HepG2 (cell line): Measurements from ENCODE around the gene RBSN. TPM values are rescaled to one million over a fixed set of nuclear protein-coding genes. Genes with fewer than 3 reads are reported as not detected.

Source experiments
- ASH2L ChIP-seq: fragments of 300-600, 200-600 bp; sonication (generic); IDR thresholded peaks from 2 replicates; pipeline ENCODE4 v1.7.0; 2017; ENCODE audit warnings: low read depth, mild to moderate bottlenecking, moderate library complexity, mixed read lengths, low read length; ENCODE audit not compliant: insufficient read length
- KAT2B ChIP-seq: fragments of 150-350 bp; IDR thresholded peaks from 2 replicates; pipeline ENCODE4 v1.6.1; 2014; ENCODE audit warnings: low read depth, low read length, borderline replicate concordance
- MXD3 ChIP-seq: IDR thresholded peaks from 2 replicates; pipeline ENCODE4 v1.6.1; 2016; ENCODE audit warnings: mild to moderate bottlenecking, missing biosample characterization, missing genetic modification reagents
- MXI1 ChIP-seq: IDR thresholded peaks from 3 replicates; pipeline ENCODE4 v1.6.1; 2012; ENCODE audit warnings: low read depth, low read length, inconsistent platforms, borderline replicate concordance
- PHF5A ChIP-seq: IDR thresholded peaks from one replicate; pipeline ENCODE4 v1.6.1; 2018; ENCODE audit warnings: low read depth, missing genetic modification reagents; ENCODE audit not compliant: unreplicated experiment
- SCMH1 ChIP-seq: sonication (generic); formaldehyde crosslinking; IDR thresholded peaks from 2 replicates; pipeline ENCODE4 v1.9.0; 2021; ENCODE audit warnings: missing genetic modification reagents, mild to moderate bottlenecking, borderline replicate concordance
- STAT6 ChIP-seq: sonication (generic); formaldehyde crosslinking; IDR thresholded peaks from 2 replicates; pipeline ENCODE4 v1.4.0; 2020; ENCODE audit warnings: missing genetic modification reagents, mild to moderate bottlenecking, borderline replicate concordance
- TP53 ChIP-seq: sonication (generic); formaldehyde crosslinking; conservative IDR thresholded peaks from 2 replicates; pipeline ENCODE4 v1.4.0; 2020; ENCODE audit warnings: missing genetic modification reagents
- ZBTB7A ChIP-seq: sonication (generic); formaldehyde crosslinking; IDR thresholded peaks from 2 replicates; pipeline ENCODE4 v1.8.0; 2022; ENCODE audit warnings: mild to moderate bottlenecking, missing genetic modification reagents
- ZNF263 ChIP-seq: sonication (generic); formaldehyde crosslinking; IDR thresholded peaks from 2 replicates; pipeline ENCODE4 v1.4.0; 2020; ENCODE audit warnings: missing genetic modification reagents
- ZNF317 ChIP-seq: sonication (generic); formaldehyde crosslinking; IDR thresholded peaks from 2 replicates; pipeline ENCODE4 v1.5.0; 2020; ENCODE audit warnings: mild to moderate bottlenecking, missing genetic modification reagents
- ZNF432 ChIP-seq: sonication (generic); formaldehyde crosslinking; IDR thresholded peaks from 2 replicates; pipeline ENCODE4 v1.5.0; 2020; ENCODE audit warnings: missing genetic modification reagents, mild to moderate bottlenecking, borderline replicate concordance
- ZNF530 ChIP-seq: sonication (generic); formaldehyde crosslinking; IDR thresholded peaks from 2 replicates; pipeline ENCODE4 v1.5.0; 2020; ENCODE audit warnings: low read depth, mild to moderate bottlenecking, missing genetic modification reagents
- ZNF724P ChIP-seq: sonication (generic); formaldehyde crosslinking; IDR thresholded peaks from 2 replicates; pipeline ENCODE4 v1.8.0; 2022; ENCODE audit warnings: missing genetic modification reagents, borderline replicate concordance
- ZNF773 ChIP-seq: sonication (generic); formaldehyde crosslinking; IDR thresholded peaks from 2 replicates; pipeline ENCODE4 v1.4.0; 2020; ENCODE audit warnings: missing genetic modification reagents, borderline replicate concordance
- ZNF788 ChIP-seq: sonication (generic); formaldehyde crosslinking; IDR thresholded peaks from 2 replicates; pipeline ENCODE4 v1.5.0; 2020; ENCODE audit warnings: mild to moderate bottlenecking, missing genetic modification reagents, borderline replicate concordance
- ZSCAN5A ChIP-seq: sonication (generic); formaldehyde crosslinking; IDR thresholded peaks from 2 replicates; pipeline ENCODE4 v1.8.0; 2022; ENCODE audit warnings: mild to moderate bottlenecking, missing genetic modification reagents, borderline replicate concordance
- ZSCAN9 ChIP-seq: IDR thresholded peaks from 2 replicates; pipeline ENCODE4 v1.6.1; 2016; ENCODE audit warnings: borderline replicate concordance
- polyA plus RNA-seq, 8 experiments: library from polyadenylated mRNA; depleted of rRNA in 3 of 8; stranded (reverse) in 7 of 8; unstranded in 1 of 8; fragments of >200 nt; fragmentation: Illumina TruSeq in 4 of 8; extraction: Trizol in 4 of 8; gene quantifications; 2 replicates each; pipeline versions ENCODE4 v1.2.1 to v1.2.3, GENCODE V29; 2011 to 2016; ENCODE audit warnings: low read depth in 4 of 8, missing spikeins in 1 of 8, mixed read lengths in 1 of 8; ENCODE audit not compliant: insufficient read depth in 1 of 8
- total RNA-seq, 5 experiments: library from RNA; depleted of rRNA; stranded (reverse); fragments of >200 nt; fragmentation: Illumina TruSeq; extraction: Trizol; gene quantifications; 2 replicates each; pipeline ENCODE4 v1.2.3, GENCODE V29; 2016; ENCODE audit warnings: low read depth in 1 of 5
- TF ChIP-seq, protein P1 (sequence below): sonication (generic); formaldehyde crosslinking; IDR thresholded peaks from 2 replicates; pipeline ENCODE4 v1.4.0; 2020; ENCODE audit warnings: mild to moderate bottlenecking, low read depth, missing genetic modification reagents
- TF ChIP-seq, protein P2 (sequence below): sonication (generic); formaldehyde crosslinking; IDR thresholded peaks from 2 replicates; pipeline ENCODE4 v1.8.1; 2023; ENCODE audit warnings: mild to moderate bottlenecking, missing genetic modification reagents

RBSN gene
- total and polyA plus RNA-seq, 2 of the 13 experiments (the other 11 are each of a cell fraction or from before 2014, with no cell fraction given) = 7.9 to 11.8 TPM

DNA sequence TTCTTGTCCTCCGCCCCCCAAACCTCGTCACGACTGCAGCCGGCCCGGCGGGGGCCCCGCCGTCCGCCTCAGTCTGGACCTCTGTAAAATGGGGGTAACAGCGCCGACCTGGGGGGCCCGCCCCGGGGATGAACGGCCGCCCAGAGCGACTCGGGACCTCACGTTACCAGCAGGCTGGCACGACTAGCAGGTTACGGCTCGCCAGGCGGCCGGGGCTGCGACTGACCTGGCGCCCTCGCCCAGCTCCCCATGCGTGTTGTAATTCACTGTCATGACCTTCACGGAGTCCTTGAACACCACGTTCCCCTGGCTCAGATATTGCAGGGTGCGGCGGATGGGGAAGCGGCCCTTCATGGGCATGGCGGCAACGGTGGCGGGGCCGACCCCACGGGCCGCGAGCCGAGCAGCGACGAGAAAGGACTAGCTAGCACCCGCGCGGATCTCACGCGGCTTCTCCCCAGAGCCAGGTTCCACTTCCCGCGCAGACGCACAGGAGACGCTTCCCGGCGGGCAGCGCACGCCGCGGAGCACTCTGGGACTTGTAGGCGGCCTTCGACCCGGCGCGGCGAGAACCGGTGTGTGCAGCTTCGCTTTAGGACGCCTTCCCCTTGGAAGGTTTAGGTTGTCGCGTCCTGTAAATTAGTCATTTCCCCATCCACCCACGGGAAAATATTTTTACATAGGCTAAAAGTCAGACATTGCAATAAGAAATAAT is 34.0 kb downstream of the RBSN start, which contains the start of gene MRPS25 (continued):
- TF ChIP-seq SCMH1 (CRISPR knock-in tag) = no peak
- no peak for TF ChIP-seq PHF5A (CRISPR knock-in tag)
- peak; percentile 76; the same call in 1 of the 2 replicates for TF ChIP-seq ZNF724P (CRISPR knock-in tag)
- no peak for TF ChIP-seq KAT2B
- TF ChIP-seq ZBTB7A = peak; percentile 63
- peak; percentile 91 for TF ChIP-seq MXD3 (CRISPR knock-in tag)
- TF ChIP-seq STAT6 (CRISPR knock-in tag) = peak; percentile 9; the same call in 1 of the 2 replicates
- TF ChIP-seq MXI1 = peak; percentile 75; the same call in 1 of the 3 replicates
- TF ChIP-seq ASH2L = peak; percentile 87
- peak; percentile 82 for TF ChIP-seq ZNF788
- TF ChIP-seq ZNF432 (CRISPR knock-in tag) = no peak
- TF ChIP-seq TP53 (CRISPR knock-in tag) = no peak
- TF ChIP-seq ZNF773 (CRISPR knock-in tag) = peak; percentile 66; the same call in 1 of the 2 replicates
- TF ChIP-seq ZNF530 (CRISPR knock-in tag) = no peak
- no peak for TF ChIP-seq ZSCAN5A
- peak; percentile 63; the same call in 1 of the 2 replicates for TF ChIP-seq ZNF317 (CRISPR knock-in tag)
- TF ChIP-seq, protein P1, sequence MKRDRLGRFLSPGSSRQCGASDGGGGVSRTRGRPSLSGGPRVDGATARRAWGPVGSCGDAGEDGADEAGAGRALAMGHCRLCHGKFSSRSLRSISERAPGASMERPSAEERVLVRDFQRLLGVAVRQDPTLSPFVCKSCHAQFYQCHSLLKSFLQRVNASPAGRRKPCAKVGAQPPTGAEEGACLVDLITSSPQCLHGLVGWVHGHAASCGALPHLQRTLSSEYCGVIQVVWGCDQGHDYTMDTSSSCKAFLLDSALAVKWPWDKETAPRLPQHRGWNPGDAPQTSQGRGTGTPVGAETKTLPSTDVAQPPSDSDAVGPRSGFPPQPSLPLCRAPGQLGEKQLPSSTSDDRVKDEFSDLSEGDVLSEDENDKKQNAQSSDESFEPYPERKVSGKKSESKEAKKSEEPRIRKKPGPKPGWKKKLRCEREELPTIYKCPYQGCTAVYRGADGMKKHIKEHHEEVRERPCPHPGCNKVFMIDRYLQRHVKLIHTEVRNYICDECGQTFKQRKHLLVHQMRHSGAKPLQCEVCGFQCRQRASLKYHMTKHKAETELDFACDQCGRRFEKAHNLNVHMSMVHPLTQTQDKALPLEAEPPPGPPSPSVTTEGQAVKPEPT (CRISPR knock-in tag) = peak; percentile 67
- TF ChIP-seq ZNF263 (CRISPR knock-in tag) = no peak
- TF ChIP-seq, protein P2, sequence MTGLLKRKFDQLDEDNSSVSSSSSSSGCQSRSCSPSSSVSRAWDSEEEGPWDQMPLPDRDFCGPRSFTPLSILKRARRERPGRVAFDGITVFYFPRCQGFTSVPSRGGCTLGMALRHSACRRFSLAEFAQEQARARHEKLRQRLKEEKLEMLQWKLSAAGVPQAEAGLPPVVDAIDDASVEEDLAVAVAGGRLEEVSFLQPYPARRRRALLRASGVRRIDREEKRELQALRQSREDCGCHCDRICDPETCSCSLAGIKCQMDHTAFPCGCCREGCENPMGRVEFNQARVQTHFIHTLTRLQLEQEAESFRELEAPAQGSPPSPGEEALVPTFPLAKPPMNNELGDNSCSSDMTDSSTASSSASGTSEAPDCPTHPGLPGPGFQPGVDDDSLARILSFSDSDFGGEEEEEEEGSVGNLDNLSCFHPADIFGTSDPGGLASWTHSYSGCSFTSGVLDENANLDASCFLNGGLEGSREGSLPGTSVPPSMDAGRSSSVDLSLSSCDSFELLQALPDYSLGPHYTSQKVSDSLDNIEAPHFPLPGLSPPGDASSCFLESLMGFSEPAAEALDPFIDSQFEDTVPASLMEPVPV = no peak
- peak; percentile 47; the same call in 1 of the 2 replicates for TF ChIP-seq ZSCAN9 (CRISPR knock-in tag)
